Measurements from ENCODE around the gene DCAF7.

Gene DCAF7

DNA sequence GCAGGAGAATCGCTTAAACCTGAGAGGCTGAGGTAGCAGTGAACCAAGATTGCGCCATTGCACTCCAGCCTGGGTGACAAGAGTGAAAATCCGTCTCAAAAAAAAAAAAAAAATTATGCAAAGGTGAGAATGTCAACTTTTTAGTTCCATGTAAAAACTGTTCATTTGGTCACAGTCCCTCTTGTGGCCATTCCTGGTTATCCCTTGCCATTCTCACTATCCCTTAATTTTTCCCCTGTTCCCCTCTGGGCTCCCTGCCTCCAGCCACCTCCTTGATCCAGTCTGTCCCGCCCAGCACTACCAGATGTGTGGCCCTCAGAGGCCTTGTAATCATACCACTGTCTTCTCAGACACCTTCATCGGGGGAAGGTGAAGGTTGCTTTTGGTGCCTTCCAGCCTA lies 23.4 kb downstream of the DCAF7 start:
- no peak for DNase-seq (ENCODE audit: low read depth)
- H3K4me3 ChIP-seq (ENCODE audit: low read depth, low read length), result no peak overlapping the region
- TF ChIP-seq MAX (IDR thresholded peaks at IDR 0.05; ENCODE audit: low read depth, low read length) (no peak), MYC (IDR thresholded peaks at IDR 0.05; ENCODE audit: low read depth, low read length) (no peak), CTCF (IDR thresholded peaks at IDR 0.05; ENCODE audit: low read depth, low read length) (no peak), POLR2A (IDR thresholded peaks at IDR 0.05; ENCODE audit: extremely low read depth, insufficient read length) (no peak)

GRCh38 chr17:63578027-63578768 lies 27.9 kb downstream of the DCAF7 start:
- TF ChIP-seq MYC (IDR thresholded peaks at IDR 0.05; ENCODE audit: low read depth, low read length) (no peak), MAX (IDR thresholded peaks at IDR 0.05; ENCODE audit: low read depth, low read length) (no peak), CTCF (IDR thresholded peaks at IDR 0.05; ENCODE audit: low read depth, low read length) (no peak), POLR2A (IDR thresholded peaks at IDR 0.05; ENCODE audit: extremely low read depth, insufficient read length) (no peak)
- no peak for DNase-seq (ENCODE audit: low read depth)
- H3K4me3 ChIP-seq (ENCODE audit: low read depth, low read length), result no peak overlapping the region

- no peak overlapping the region for H3K4me3 ChIP-seq (ENCODE audit: low read depth, low read length)
- TF ChIP-seq CTCF (IDR thresholded peaks at IDR 0.05; ENCODE audit: low read depth, low read length) (no peak), MYC (IDR thresholded peaks at IDR 0.05; ENCODE audit: low read depth, low read length) (no peak), POLR2A (IDR thresholded peaks at IDR 0.05; ENCODE audit: extremely low read depth, insufficient read length) (no peak), MAX (IDR thresholded peaks at IDR 0.05; ENCODE audit: low read depth, low read length) (no peak)
- no peak for DNase-seq (ENCODE audit: low read depth)
Measured at GRCh38 chr17:63578769-63579111, 28.5 kb downstream of the DCAF7 start.

DNA sequence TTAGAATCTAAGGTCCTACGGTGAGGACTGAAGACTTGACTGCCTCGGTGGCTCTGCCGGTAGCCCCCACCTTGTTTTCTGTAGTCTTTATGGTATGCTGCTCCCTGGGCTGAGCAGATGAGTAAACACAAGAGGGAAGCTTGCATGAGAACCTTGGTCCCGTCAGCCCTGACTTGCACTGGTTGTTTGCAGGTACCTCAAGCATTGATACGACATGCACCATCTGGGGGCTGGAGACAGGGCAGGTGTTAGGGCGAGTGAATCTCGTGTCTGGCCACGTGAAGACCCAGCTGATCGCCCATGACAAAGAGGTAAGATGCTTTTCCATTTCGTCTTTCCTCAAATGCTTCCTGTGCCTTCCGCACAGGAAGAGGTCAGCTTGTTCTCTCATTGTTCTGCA lies 29.4 kb downstream of the DCAF7 start:
- DNase-seq (ENCODE audit: low read depth), result no peak
- no peak for TF ChIP-seq MYC (IDR thresholded peaks at IDR 0.05; ENCODE audit: low read depth, low read length)
- TF ChIP-seq CTCF (IDR thresholded peaks at IDR 0.05; ENCODE audit: low read depth, low read length), result no peak
- no peak for TF ChIP-seq POLR2A (IDR thresholded peaks at IDR 0.05; ENCODE audit: extremely low read depth, insufficient read length)
- no peak for TF ChIP-seq MAX (IDR thresholded peaks at IDR 0.05; ENCODE audit: low read depth, low read length)

DNA sequence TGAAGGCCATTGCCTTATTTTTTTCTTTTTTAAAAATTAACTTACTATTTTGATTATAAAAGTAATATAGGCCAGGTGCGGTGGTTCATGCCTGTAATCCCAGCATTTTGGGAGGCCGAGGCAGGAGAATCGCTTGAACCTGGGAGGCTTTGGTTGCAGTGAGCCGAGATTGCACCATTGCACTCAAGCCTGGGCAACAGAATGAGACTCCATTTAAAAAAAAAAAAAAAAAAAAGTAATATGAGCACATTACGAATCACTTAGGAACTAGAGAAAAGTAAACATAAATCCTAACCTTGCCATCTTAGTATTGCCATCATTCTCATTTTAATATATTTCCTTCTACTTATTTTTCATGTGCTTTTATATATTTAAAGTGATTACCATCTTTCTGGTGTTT lies 37.5 kb downstream of the DCAF7 start:
- TF ChIP-seq MAX (IDR thresholded peaks at IDR 0.05; ENCODE audit: low read depth, low read length) (no peak), POLR2A (IDR thresholded peaks at IDR 0.05; ENCODE audit: extremely low read depth, insufficient read length) (no peak), MYC (IDR thresholded peaks at IDR 0.05; ENCODE audit: low read depth, low read length) (no peak), CTCF (IDR thresholded peaks at IDR 0.05; ENCODE audit: low read depth, low read length) (no peak)
- H3K4me3 ChIP-seq (ENCODE audit: low read depth, low read length), result no peak overlapping the region
- no peak for DNase-seq (ENCODE audit: low read depth)

More for the DNA sequence above, 29.4 kb downstream of the DCAF7 start:
- H3K4me3 ChIP-seq (ENCODE audit: low read depth, low read length), result no peak overlapping the region
